ENCODE measurements around the gene NACA2. TPM values are rescaled to one million over a fixed set of nuclear protein-coding genes. Genes with fewer than 3 reads are reported as not detected.
"Not testable (repeated sequence)": the region's sequence is repeated elsewhere in the genome, so short reads cannot be mapped to it uniquely, and the experiment has no call there.

NACA2 gene
- total RNA-seq, 2 donors from 2014 or later: not detected

DNA sequence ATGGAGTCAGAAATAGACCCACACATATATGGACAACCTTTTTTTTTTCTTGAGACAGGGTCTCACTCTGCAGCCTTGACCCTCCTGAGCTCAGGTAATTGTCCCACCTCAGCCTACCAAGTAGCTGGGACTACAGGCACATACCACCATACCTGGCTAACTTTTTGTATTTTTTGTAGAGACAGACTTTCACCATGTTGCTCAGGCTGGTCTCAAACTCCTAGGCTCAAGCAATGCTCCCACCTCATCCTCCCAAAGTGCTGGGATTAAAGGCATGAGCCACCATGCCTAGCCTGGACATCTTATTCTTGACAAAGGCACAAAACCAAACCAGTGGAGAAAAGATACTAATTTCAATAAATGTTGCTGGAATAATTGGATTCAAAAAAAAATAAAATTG lies 14.7 kb upstream of the NACA2 start:
- intact Hi-C loops (cut with DNase I): no loop called here
- DNase-seq (no peak), ATAC-seq (no peak)

DNA sequence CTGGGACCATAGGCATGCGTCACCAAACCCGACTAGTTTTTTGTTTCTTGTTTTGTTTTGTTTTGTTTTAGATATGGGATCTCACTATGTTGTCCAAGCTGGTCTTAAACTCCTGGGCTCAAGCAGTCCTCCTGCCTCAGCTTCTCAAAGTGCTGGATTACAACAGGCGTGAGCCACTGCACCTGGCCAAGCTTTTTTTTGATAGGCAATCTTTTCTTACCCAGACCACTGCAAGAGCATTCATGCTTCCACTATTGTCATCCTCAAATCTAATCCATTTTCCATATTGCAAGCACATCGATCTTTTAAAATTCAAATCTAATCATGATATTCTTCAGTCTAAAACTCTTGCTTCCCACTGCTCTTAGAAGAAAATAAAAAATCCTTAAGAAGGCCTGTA lies 10.3 kb upstream of the NACA2 start:
- no peak for DNase-seq
- intact Hi-C loops (cut with DNase I): no loop called here

DNA sequence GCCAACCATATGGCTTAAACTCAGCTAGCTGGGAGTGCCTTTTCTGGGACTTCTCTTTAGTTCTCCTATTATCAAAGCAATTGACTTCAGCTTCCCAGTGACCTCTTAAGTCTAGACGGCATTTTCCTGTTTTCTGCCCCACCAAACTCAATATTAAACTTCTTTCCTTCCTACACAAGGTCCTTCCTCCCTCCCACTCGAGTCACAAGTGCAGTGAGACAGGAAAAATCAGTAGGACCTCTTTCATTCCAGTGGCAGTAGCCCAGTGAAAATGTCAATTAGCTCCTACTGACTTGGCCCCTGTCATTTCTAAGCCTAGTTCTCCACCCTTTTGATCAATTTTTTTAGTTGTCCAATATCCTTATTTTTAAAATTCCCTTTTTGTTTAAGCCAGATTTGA lies 9.6 kb upstream of the NACA2 start:
- intact Hi-C loops (cut with DNase I): no loop called here
- ATAC-seq: no peak

More for the DNA sequence above, 10.3 kb upstream of the NACA2 start:
- ATAC-seq: no peak

DNA sequence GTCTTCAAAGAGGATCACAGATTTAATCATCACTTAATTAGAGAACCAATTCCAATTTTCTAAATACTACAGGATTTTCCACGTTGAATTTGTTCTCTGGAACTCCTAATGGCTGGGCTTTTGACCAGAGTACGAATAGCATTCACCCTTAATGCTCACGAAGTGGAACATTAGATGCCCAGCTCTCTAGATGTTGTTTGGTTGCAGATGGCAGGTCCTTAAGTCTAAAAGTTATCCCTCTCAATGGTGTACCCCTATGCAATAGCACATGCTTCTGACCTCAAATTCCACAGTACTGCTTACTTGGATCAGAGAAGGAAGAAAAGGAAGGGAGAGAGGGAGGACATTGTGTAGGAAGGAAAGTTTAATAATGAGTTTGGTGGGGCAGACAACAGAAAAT lies 8.6 kb upstream of the NACA2 start:
- no peak for DNase-seq
- intact Hi-C loops (cut with DNase I): no loop called here
- no peak for ATAC-seq

More for the DNA sequence above, 9.6 kb upstream of the NACA2 start:
- no peak for DNase-seq

DNA sequence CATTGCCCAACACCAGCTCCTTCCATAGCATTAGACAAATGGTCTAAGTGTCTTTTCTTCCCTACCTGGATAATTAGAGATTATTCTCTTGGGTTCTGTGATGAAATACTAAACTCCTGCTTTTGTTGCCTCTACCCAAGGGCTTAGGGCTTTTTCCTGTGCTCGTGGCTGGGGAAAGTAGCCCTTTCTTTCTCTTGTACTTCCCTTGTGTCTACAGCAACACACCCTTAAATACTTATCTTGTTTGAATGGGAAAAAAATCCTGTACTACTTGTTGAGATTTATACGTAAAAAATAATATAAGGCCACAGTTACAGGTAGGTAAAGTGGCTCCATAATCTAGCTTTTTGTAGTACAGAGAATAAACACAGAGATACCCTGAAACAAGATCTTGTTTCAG lies 7.0 kb upstream of the NACA2 start:
- ATAC-seq: no peak
- no peak for DNase-seq
- intact Hi-C loops (cut with DNase I): no loop called here

DNA sequence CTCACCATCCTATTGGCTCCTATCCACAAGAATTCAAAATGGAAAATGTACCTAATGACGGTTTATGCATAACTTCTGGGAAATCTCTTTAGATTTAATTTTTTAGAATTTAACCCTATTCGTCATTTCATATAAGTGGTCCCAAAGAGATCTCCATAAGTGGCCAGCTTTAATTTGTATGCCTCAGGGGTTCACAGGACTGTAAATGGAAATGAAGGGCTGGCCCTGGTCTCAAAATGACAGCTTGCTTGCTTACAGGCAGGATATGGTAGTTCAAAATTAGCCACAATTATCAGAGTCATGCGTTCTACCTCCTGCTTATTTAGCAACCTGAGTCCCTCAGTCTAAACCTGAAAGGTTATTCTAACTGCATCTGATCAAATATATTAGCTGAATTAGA lies 6.6 kb upstream of the NACA2 start:
- ATAC-seq: no peak
- DNase-seq: no peak
- intact Hi-C loops (cut with DNase I): no loop called here

DNA sequence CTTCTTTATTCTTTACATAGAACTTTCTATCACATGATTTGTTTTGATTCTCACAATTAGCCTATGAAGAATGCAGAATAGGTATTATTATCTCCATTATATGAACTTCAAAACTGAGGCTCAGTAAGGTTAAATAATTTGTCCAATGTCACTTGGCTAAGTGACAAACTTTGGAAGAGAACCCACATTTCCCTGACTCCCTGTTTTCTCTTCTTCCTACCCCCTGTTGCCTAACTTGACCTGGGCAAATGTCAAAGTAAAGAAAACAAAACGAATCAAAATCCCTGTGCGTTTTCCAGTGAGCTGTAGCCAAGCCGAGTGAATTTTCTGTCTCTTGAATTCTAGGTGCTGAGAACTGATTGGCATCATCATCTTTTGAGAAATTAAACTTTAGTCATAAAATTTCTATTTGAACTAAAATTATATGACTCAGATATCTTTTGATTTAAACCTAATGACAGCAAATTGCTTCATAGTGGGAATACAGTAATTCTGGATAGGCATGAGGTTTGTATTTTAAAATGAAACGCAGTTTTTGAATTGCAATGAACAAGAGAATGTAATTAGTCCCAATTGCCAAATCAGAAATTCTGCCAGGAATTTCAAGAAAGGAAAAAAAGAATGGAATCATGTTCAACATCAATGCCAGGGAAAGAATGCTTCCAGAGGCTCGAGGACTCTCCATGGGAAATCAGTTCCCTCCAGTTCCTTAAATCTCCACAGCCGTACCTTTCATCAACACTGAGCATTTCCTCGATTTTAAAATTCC lies 4.6 kb upstream of the NACA2 start:
- no peak for DNase-seq
- intact Hi-C loops (cut with DNase I): no loop called here

DNA sequence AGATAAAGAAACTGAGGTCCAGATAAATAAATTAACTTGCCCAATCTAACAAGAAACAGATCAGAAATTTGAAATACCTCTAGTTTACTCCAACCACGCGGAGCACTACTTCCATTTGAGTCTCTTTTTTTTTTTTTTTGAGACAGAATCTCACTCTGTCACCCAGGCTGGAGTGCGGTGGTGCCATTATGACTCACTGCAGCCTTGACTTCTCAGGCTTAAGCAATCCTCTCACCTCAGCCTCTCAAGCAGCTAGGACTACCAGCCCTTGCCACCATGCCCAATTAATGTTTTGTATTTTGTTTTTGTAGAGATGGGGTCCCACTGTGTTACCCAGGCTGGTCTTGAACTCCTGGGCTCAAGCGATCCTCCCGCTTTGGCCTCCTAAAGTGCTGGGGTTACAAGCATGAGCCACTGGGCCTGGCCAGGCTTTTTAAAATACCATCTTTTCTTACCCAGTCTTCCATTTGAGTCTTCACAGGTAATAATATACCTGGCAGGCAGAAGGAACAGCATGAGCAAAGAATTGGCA lies 3.3 kb upstream of the NACA2 start:
- no peak for ATAC-seq
- intact Hi-C loops (cut with DNase I): no loop called here
- no peak for DNase-seq

More for the DNA sequence above, 4.6 kb upstream of the NACA2 start:
- no peak for ATAC-seq

DNA sequence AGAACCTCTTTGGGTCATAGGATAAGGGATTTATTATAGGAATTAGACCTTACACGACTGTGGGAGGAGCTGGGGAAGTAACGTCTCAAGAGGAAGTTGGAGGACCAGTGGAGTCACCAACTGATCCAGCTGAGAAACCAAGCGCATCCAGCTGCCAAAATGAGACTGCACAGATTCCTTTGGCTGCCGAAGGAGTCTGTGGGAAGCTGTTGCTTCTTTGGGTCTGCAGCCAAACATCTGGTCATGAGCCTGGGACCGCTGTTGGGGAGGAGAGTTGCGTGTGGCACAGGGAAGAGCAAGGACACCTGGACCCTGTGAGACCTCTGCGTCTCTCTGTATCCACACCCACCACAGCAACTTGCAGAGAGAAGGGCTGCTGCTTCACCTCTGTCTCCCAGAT lies 2.4 kb upstream of the NACA2 start:
- no peak for DNase-seq
- intact Hi-C loops (cut with DNase I): no loop called here
- ATAC-seq: no peak

DNA sequence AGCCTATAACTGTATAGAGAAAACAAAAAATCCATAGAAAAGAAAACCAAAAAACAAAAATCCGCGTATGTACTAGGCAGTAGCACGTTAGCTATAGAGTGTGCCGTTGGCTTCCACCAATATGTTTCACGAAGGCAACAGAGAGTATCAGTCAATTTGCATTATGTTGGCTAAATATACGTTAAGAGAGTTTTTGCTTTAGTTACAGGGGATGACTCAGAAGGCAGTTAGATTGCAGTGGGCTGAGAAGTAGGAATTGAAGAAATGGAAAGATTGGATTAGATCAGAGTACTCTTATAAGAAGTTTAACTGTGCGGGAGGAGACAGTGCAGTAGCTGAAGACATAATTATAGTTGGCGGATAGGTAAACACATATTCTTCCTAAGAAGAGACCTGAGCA lies 911 bp upstream of the NACA2 start:
- DNase-seq (no peak), ATAC-seq (no peak)
- intact Hi-C loops (cut with DNase I): no loop called here

DNA sequence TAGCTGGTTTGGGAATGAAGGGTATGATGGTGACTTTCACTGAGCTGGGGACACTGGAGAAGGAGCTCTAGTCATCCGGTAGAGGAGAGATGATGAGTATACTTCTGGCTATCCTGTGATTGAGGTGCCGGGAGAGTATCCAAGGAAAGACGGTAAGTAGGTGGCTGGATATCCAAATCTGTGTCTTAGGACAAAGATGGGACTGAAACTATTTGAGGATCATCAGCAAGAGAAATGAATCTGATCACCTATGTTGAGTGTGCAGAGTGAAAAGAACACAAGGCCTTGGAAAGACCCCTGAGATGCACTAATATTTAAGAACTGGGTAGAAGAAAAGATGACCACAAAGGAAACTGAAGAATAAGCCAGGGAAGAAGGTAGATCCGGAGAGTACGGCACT lies 1.0 kb downstream of the NACA2 start:
- DNase-seq: no peak
- intact Hi-C loops (cut with DNase I): no loop called here
- ATAC-seq: no peak

DNA sequence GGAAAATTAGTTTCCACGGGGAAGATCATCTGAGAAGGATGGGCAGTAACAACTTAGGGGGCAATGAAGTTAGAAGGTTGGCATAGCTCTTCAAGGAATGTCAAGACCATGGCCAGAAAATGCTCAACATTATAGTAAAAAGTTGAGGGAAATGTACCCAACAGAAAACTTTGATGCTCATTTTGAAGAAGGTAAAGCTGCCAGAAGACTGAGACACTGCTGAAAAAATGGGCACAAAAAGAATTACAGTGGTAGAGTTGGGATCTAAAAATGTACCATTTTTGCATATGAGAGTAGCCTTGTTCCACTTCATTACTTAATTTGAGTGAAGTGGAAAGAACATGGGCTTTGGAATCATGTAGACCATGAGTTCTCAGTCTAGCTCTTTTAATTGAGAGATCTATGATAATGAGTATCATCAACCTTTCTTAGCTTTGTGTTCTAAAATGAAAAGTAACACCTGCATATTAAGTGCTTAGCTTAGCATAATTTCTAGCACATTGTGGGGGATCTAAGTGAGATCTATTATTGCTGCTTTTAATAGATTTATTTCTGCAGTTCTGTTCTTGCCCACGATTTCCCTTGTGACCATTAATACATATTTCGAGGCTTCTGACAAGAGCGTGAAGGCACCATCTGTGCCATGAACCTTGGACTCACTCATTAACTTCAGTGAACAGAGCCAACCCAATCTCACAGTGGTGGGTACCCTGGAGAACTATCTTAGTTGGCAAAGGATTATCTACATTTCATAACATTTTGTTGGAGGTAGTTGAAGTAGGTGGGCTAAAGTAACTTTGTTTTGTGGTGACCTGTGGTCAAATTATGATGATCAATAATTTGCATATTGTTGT lies 3.0 kb downstream of the NACA2 start:
- no peak for ATAC-seq
- intact Hi-C loops (cut with DNase I): no loop called here

DNA sequence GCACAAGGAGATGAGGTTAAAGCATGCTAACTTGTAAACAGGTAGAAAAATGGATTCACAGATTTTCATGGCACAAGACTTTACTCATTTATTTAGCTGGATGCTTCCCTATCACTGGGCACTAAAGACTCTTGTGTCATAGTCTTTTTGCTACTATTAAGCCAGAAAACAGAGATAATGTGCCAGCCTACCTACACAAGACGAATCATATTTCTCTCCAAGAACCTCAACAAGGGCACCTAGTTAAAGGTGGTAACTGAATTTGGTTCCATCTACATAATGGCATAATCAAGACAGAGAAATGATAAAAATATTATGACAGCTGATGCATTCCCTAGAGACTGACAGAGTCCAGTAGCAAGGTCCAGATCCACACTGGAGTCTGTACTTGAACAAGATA lies 3.8 kb downstream of the NACA2 start:
- intact Hi-C loops (cut with DNase I): no loop called here
- no peak for ATAC-seq
- DNase-seq: no peak

More for the DNA sequence above, 3.0 kb downstream of the NACA2 start:
- no peak for DNase-seq

DNA sequence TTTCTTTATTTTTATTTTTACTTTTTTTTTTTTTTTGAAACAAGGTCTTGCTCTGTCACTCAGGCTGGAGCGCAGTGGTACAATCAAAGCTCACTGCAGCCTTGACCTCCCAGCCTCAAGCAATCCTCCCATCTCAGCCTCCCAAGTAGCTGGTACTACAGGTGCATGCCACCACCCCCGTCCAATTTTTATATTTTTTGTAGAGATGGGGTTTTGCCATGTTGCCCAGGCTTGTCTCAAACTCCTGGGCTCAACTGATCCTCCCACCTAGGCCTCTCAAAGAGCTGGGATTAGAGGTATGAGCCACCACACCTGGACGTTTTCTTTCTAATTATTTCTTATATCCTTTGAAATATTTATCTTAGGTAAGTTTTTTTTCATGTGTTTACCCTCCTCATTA lies 4.4 kb downstream of the NACA2 start:
- intact Hi-C loops (cut with DNase I); ATAC-seq; DNase-seq: not testable (repeated sequence)

DNA sequence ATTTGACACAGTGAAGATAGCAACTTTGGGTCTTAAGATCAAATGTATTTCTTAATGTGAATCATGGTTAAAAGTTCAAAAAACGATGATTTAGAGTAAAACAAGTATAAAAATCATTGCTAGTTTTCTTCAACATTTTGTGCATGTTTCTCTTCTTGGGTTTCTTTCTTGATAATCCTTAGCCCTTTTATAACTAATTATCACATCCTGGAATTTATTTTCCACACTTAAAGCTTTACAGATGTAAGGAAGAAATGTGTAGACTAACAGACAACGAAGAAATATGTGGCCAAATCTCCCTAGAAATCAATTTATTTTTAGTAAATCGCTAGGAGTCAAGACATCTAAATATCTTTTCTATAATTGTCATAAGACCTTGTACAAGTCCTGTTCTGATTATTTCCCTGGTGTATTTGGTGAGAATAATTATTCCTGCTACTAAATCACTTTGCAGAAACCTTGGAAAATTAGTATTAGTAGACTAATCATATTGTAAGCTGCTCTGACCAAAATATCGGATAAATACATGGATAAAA lies 4.9 kb downstream of the NACA2 start:
- DNase-seq (no peak), ATAC-seq (no peak)
- intact Hi-C loops (cut with DNase I): no loop called here

DNA sequence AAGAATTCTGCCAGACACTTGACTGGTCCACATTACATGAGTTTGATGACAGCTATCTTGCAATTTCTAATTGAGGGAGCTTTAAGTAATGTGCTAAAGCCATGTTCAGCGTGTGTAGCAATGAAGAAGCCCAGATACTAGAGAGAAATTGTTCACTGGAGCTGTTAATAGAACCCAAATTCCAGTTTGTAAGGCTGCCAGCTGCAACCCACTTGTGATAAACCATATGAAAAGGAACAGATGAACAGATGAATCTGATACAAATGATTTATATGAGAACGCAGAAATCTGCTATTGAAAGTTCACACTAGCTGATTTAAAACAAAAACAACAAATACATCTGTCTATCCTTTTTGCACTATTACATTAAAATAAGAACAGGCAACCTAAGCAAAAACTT lies 6.2 kb downstream of the NACA2 start:
- no peak for ATAC-seq
- intact Hi-C loops (cut with DNase I): no loop called here
- DNase-seq: no peak

DNA sequence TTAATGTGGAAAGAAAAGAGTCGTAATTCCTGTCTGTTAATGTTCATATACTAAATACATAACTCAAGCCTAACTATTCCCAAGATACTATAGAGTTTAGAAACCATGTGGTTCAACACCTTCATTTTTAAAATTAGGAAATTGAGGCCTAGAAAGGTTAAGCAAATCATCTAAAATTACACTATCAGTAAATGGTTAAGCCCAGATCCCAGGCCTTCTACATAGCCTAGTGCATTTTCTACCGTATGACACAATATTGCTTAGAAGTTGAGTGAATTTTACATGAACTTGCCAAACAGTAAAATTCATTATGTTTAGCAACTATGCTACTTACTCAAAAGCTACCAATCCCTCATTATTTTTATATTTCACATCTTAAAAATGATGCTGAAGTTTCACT lies 6.8 kb downstream of the NACA2 start:
- ATAC-seq: no peak

DNA sequence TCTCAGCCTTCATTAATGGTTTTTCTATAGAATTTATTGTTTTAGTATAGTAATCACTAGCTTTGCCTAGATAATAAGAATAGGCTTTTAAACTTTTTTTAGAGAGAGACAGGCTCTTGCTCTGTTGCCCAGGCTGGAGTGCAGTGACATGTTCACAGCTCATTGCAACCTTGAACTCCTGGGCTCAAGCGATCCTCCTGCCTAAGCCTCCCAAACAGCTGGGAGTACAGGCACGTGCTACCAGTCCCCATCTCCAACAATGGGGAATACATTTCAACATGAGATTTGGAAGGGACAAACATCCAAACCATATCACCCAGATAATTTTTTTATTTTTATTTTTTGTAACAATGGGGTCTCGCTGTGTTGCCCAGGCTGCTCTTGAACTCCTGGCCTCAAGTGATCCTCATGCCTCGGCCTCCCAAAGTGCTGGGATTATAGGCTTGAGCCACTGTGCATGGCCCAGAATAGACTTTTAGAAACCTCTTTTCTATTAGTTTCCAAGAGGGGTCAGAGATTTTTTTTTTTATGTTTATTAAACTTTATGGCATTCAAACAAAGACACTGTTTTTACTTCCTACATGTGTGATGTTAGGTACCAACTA lies 7.3 kb downstream of the NACA2 start:
- DNase-seq (no peak), ATAC-seq (no peak)
- intact Hi-C loops (cut with DNase I): no loop called here

More for the DNA sequence above, 6.8 kb downstream of the NACA2 start:
- intact Hi-C loops (cut with DNase I): no loop called here
- no peak for DNase-seq

DNA sequence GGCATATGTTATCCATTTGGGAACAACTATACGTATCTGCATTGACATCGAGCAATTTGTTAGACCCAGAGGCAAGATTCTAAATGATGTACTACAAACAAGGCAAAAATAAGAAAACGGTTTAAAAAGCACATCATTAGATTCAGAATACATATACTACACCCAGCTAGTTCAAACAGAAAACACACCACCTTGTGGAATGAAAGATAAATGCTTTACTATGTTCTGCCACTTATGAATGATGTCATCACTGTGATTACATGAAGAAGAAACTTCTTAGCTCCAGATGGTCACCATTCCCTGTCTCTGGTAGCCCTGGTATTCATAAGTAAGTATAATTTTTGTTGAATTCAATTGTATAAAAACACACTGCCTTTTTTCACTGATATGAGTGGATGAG lies 7.8 kb downstream of the NACA2 start:
- no peak for ATAC-seq
- intact Hi-C loops (cut with DNase I): no loop called here
- DNase-seq: no peak

DNA sequence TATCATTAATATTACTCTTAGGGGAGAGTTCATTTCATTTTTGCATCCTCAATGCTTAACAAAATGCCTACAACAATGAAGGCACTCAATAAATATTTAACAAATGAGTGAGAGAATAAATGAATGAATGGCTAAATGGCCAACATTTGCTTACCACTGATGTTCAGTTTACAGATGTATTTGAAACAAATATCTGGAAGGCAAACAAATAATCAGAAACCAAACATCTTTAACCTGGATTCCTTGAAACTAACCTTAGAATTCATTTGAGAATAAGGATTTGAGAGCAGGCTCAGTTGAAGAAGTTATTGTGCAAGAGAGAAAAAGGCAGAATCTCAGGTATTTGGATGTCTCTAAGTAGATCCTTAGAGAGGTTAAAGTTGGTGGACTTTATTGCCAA lies 8.4 kb downstream of the NACA2 start:
- ATAC-seq: no peak
- intact Hi-C loops (cut with DNase I): no loop called here
- no peak for DNase-seq

All from left cardiac atrium (tissue), 4 donors.